IMR-90 (cell line): ENCODE results near the gene CDK5RAP2.

Source experiments
- BHLHE40 ChIP-seq: fragments of 150-350 bp; IDR thresholded peaks from 2 replicates; pipeline ENCODE4 v1.6.1; 2016; ENCODE audit warnings: mild to moderate bottlenecking, low read depth, low read length
- CEBPB ChIP-seq: IDR thresholded peaks from 2 replicates; pipeline ENCODE4 v1.6.1; 2012; ENCODE audit warnings: low read depth, low read length, improper control_type of control experiment
- CTCF ChIP-seq: conservative IDR thresholded peaks from 2 replicates; pipeline ENCODE4 v1.5.1; 2012; ENCODE audit warnings: mild to moderate bottlenecking, low read depth, low read length, improper control_type of control experiment
- ELK1 ChIP-seq: fragments of 150-350 bp; IDR thresholded peaks from 2 replicates; pipeline ENCODE4 v1.6.1; 2016; ENCODE audit warnings: low read depth, mild to moderate bottlenecking, low read length, moderate library complexity, borderline replicate concordance
- MAFK ChIP-seq: IDR thresholded peaks from 2 replicates; pipeline ENCODE4 v1.6.1; 2012; ENCODE audit warnings: low read depth, low read length, improper control_type of control experiment
- MAZ ChIP-seq: IDR thresholded peaks from 2 replicates; pipeline ENCODE4 v1.6.1; 2012; ENCODE audit warnings: low read depth, mild to moderate bottlenecking, low read length, improper control_type of control experiment, moderate library complexity, borderline replicate concordance
- MXI1 ChIP-seq: IDR thresholded peaks from 2 replicates; pipeline ENCODE4 v1.6.1; 2012; ENCODE audit warnings: low read depth, mild to moderate bottlenecking, low read length, moderate library complexity, borderline replicate concordance
- NFE2L2 ChIP-seq: fragments of 150-350 bp; IDR thresholded peaks from 2 replicates; pipeline ENCODE4 v1.6.1; 2016; ENCODE audit warnings: low read depth, mild to moderate bottlenecking, low read length
- POLR2A ChIP-seq: IDR thresholded peaks from 2 replicates; pipeline ENCODE4 v1.6.1; 2012; ENCODE audit warnings: mild to moderate bottlenecking, low read depth, low read length
- RAD21 ChIP-seq: IDR thresholded peaks from 2 replicates; pipeline ENCODE4 v1.6.1; 2012; ENCODE audit warnings: low read length, improper control_type of control experiment
- RCOR1 ChIP-seq: IDR thresholded peaks from 2 replicates; pipeline ENCODE4 v1.6.1; 2012; ENCODE audit warnings: mild to moderate bottlenecking, low read length, improper control_type of control experiment; ENCODE audit not compliant: insufficient replicate concordance
- RFX5 ChIP-seq: IDR thresholded peaks from 2 replicates; pipeline ENCODE4 v1.8.0; 2012; ENCODE audit warnings: low read depth, mild to moderate bottlenecking, low read length, moderate library complexity
- SMC3 ChIP-seq: fragments of 150-350 bp; IDR thresholded peaks from 2 replicates; pipeline ENCODE4 v1.6.1; 2016; ENCODE audit warnings: low read depth, mild to moderate bottlenecking, antibody characterized with exemption, low read length, moderate library complexity
- USF2 ChIP-seq: fragments of 150-350 bp; IDR thresholded peaks from 2 replicates; pipeline ENCODE4 v1.6.1; 2017; ENCODE audit warnings: mild to moderate bottlenecking, antibody characterized with exemption, low read length, low read depth

- TF ChIP-seq CTCF (no peak), MAFK (no peak), ELK1 (no peak), MXI1 (no peak), POLR2A (no peak), RCOR1 (no peak), SMC3 (no peak), BHLHE40 (no peak), USF2 (no peak), NFE2L2 (no peak), CEBPB (no peak), RAD21 (no peak), RFX5 (no peak), MAZ (no peak)
These were observed 125.5 kb downstream of the CDK5RAP2 start for GRCh38 chr9:120454467-120454866.
